ENCODE data around the gene DRAM2. TPM values are rescaled to one million over a fixed set of nuclear protein-coding genes. Genes with fewer than 3 reads are reported as not detected.

DRAM2 gene
- total and polyA plus RNA-seq, 2 of the 13 experiments (the other 11 are each of a cell fraction or from before 2014, with no cell fraction given) = 33.2 to 123 TPM

- TF ChIP-seq, protein P1, sequence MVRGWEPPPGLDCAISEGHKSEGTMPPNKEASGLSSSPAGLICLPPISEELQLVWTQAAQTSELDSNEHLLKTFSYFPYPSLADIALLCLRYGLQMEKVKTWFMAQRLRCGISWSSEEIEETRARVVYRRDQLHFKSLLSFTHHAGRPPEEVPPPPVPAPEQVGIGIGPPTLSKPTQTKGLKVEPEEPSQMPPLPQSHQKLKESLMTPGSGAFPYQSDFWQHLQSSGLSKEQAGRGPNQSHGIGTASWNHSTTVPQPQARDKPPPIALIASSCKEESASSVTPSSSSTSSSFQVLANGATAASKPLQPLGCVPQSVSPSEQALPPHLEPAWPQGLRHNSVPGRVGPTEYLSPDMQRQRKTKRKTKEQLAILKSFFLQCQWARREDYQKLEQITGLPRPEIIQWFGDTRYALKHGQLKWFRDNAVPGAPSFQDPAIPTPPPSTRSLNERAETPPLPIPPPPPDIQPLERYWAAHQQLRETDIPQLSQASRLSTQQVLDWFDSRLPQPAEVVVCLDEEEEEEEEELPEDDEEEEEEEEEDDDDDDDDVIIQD (CRISPR knock-in tag; IDR thresholded peaks at IDR 0.05; ENCODE audit: low read depth) = 0 out of 2 replicates have a peak, but pooled peaks have one; percentile 16
- TF ChIP-seq GTF2F1 (IDR thresholded peaks at IDR 0.05; ENCODE audit: low read length) = no peak
- peak; percentile 18; the same call in 1 of the 2 replicates for TF ChIP-seq RXRB (CRISPR knock-in tag; IDR thresholded peaks at IDR 0.05; ENCODE audit: borderline replicate concordance)
- TF ChIP-seq TBX3 (IDR thresholded peaks at IDR 0.05; ENCODE audit: borderline replicate concordance) = no peak
- TF ChIP-seq FOXP1 (IDR thresholded peaks at IDR 0.05) = no peak
- TF ChIP-seq FOXP1 (CRISPR knock-in tag; IDR thresholded peaks at IDR 0.05) = peak; percentile 45; the same call in 1 of the 2 replicates
- no peak for TF ChIP-seq ZNF235 (CRISPR knock-in tag; IDR thresholded peaks at IDR 0.05; ENCODE audit: borderline replicate concordance)
- no peak for TF ChIP-seq ZNF143 (CRISPR knock-in tag; IDR thresholded peaks at IDR 0.05)
- TF ChIP-seq MED1 (CRISPR knock-in tag; IDR thresholded peaks at IDR 0.05) = no peak; the same call in 1 of the 2 replicates
- peak; percentile 40; the same call in 1 of the 2 replicates for TF ChIP-seq MAX (IDR thresholded peaks at IDR 0.05)
- peak; percentile 71; the same call in 1 of the 2 replicates for TF ChIP-seq ZNF768 (CRISPR knock-in tag; IDR thresholded peaks at IDR 0.05)
- no peak for TF ChIP-seq ISL2 (CRISPR knock-in tag; IDR thresholded peaks at IDR 0.05)
- no peak for TF ChIP-seq ZNF121 (CRISPR knock-in tag; IDR thresholded peaks at IDR 0.05)
- TF ChIP-seq ZSCAN9 (CRISPR knock-in tag; IDR thresholded peaks at IDR 0.05; ENCODE audit: borderline replicate concordance) = no peak
- no peak for TF ChIP-seq KAT8 (CRISPR knock-in tag; IDR thresholded peaks at IDR 0.05)
- no peak for TF ChIP-seq MAFG (CRISPR knock-in tag; IDR thresholded peaks at IDR 0.05)
- TF ChIP-seq, protein P2, sequence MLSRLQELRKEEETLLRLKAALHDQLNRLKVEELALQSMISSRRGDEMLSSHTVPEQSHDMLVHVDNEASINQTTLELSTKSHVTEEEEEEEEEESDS (CRISPR knock-in tag; IDR thresholded peaks at IDR 0.05; ENCODE audit: borderline replicate concordance) = no peak
- no peak for TF ChIP-seq ZNF572 (CRISPR knock-in tag; IDR thresholded peaks at IDR 0.05)
- TF ChIP-seq RBM22 (optimal IDR thresholded peaks at IDR 0.05; ENCODE audit: low read length) = no peak
- TF ChIP-seq ATM (IDR thresholded peaks at IDR 0.05; ENCODE audit: borderline replicate concordance) = no peak
- TF ChIP-seq JUNB (CRISPR knock-in tag; IDR thresholded peaks at IDR 0.05; ENCODE audit: borderline replicate concordance) = no peak
- TF ChIP-seq ZNF563 (CRISPR knock-in tag; IDR thresholded peaks at IDR 0.05) = peak; percentile 84; the same call in 1 of the 2 replicates
- 0 out of 2 replicates have a peak, but pooled peaks have one; percentile 20 for TF ChIP-seq RARA (CRISPR knock-in tag; IDR thresholded peaks at IDR 0.05)
- no peak for TF ChIP-seq SRSF1 (optimal IDR thresholded peaks at IDR 0.05; ENCODE audit: low read depth, low read length)
- TF ChIP-seq ZNF101 (CRISPR knock-in tag; IDR thresholded peaks at IDR 0.05; ENCODE audit: borderline replicate concordance, low read depth) = no peak
- TF ChIP-seq NKX3-1 (CRISPR knock-in tag; IDR thresholded peaks at IDR 0.05) = no peak
- TF ChIP-seq JUN (CRISPR knock-in tag; IDR thresholded peaks at IDR 0.05) = no peak
- TF ChIP-seq PITX1 (CRISPR knock-in tag; IDR thresholded peaks at IDR 0.05) = no peak; the same call in 1 of the 2 replicates
- no peak for TF ChIP-seq STAT5B (CRISPR knock-in tag; IDR thresholded peaks at IDR 0.05)
- TF ChIP-seq, protein P3, sequence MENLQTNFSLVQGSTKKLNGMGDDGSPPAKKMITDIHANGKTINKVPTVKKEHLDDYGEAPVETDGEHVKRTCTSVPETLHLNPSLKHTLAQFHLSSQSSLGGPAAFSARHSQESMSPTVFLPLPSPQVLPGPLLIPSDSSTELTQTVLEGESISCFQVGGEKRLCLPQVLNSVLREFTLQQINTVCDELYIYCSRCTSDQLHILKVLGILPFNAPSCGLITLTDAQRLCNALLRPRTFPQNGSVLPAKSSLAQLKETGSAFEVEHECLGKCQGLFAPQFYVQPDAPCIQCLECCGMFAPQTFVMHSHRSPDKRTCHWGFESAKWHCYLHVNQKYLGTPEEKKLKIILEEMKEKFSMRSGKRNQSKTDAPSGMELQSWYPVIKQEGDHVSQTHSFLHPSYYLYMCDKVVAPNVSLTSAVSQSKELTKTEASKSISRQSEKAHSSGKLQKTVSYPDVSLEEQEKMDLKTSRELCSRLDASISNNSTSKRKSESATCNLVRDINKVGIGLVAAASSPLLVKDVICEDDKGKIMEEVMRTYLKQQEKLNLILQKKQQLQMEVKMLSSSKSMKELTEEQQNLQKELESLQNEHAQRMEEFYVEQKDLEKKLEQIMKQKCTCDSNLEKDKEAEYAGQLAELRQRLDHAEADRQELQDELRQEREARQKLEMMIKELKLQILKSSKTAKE (CRISPR knock-in tag; IDR thresholded peaks at IDR 0.05; ENCODE audit: borderline replicate concordance) = no peak
- TF ChIP-seq ZNF460 (CRISPR knock-in tag; IDR thresholded peaks at IDR 0.05; ENCODE audit: borderline replicate concordance) = no peak
These were observed 453 bp downstream of the DRAM2 start (continued) for GRCh38 chr1:111139324-111139955.
